GM23248 (cell line): ENCODE data around the gene BAHCC1.

Experiments used
- EZH2 ChIP-seq: fragments of 200-600 bp; sonication (generic); IDR thresholded peaks from 2 replicates; pipeline ENCODE4 v1.6.1; 2018; ENCODE audit warnings: antibody characterized with exemption, mild to moderate bottlenecking; ENCODE audit not compliant: insufficient read depth, poor library complexity, severe bottlenecking
- EZH2phosphoT487 ChIP-seq: fragments of 200-600 bp; sonication (generic); IDR thresholded peaks from 2 replicates; pipeline ENCODE4 v1.6.1; 2018; ENCODE audit warnings: antibody characterized with exemption, moderate library complexity, mild to moderate bottlenecking, low read depth; ENCODE audit not compliant: insufficient read depth

GRCh38 chr17:81451823-81452222 is 56.6 kb downstream of the BAHCC1 start:
- no peak for TF ChIP-seq EZH2
- no peak for TF ChIP-seq EZH2phosphoT487
